Erythroblast (primary cell): ENCODE measurements around the gene UBE3D.
"Not testable (repeated sequence)": the region's sequence is repeated elsewhere in the genome, so short reads cannot be mapped to it uniquely, and the experiment has no call there.

ENCODE experiments used
- GATA1 ChIP-seq: IDR thresholded peaks from 2 replicates; pipeline ENCODE4 v1.6.1; 2011; ENCODE audit warnings: low read depth, mild to moderate bottlenecking, control low read depth, low read length, moderate library complexity
- POLR2A ChIP-seq: IDR thresholded peaks from 2 replicates; pipeline ENCODE4 v1.6.1; 2011; ENCODE audit warnings: mild to moderate bottlenecking, low read length

DNA sequence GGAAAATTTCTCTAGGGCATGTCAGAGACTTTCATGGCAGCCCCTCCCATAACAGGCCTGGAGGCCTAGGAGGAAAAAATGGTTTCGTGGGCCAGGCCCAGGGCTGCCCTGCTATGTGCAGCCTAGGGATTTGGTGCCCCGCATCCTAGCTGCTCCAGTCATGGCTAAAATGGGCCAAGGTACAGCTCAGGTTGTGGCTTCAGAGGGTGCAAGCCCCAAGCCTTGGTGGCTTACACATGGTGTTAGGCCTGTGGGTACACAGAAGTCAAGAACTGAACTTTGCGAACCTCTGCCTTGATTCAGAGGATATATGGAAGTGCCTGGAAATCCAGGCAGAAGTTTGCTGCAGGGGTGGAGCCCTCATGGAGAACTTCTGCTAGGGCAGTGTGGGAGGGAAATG, 134.7 kb downstream of the UBE3D start:
- TF ChIP-seq POLR2A, GATA1: not testable (repeated sequence)
